ENCODE results near the gene KCNC4.

GRCh38 chr1:110206261-110206920, 3.7 kb upstream of the KCNC4 start:
- TF ChIP-seq GATA3 (IDR thresholded peaks at IDR 0.05; ENCODE audit: low read depth, low read length), result no peak
- TF ChIP-seq GATA2 (IDR thresholded peaks at IDR 0.05; ENCODE audit: low read depth, low read length), result no peak
